A549 (cell line): ENCODE data around the gene CFAP46. TPM values are rescaled to one million over a fixed set of nuclear protein-coding genes. Genes with fewer than 3 reads are reported as not detected.
"Not testable (repeated sequence)": the region's sequence is repeated elsewhere in the genome, so short reads cannot be mapped to it uniquely, and the experiment has no call there.

Experiments used
- ATAC-seq, 2 experiments: fragments of 200-7000 bp in 1 of 2; fragments of >200 bp in 1 of 2; cut with Nextera tagmentation in 1 of 2; cut with Tn5 transposase in 1 of 2; 3 replicates each; pipeline versions ENCODE4 v1.8.0 to v1.9.1; 2018 to 2020; ENCODE audit warnings: mild to moderate bottlenecking in 1 of 2, moderate library complexity in 1 of 2
- CTCF ChIA-PET: fragments of 300-600 bp; sonication (Branson Sonifier 250); formaldehyde crosslinking; extraction: SDS; loops from one replicate; lab custom pipeline; 2021; ENCODE audit warnings: antibody characterized with exemption, inconsistent platforms; lab: Yijun Ruan, JAX
- POLR2A ChIA-PET: fragments of 350-600 bp; formaldehyde crosslinking; extraction: SDS; loops from one replicate; lab custom pipeline; 2021; ENCODE audit warnings: antibody characterized with exemption, inconsistent platforms; lab: Yijun Ruan, JAX
- DNase-seq, 2 experiments: peaks; one replicate each; pipeline versions ENCODE4 v3.0.0 to v3.0.0-alpha.2; 2011 to 2016; ENCODE audit warnings: low read depth in 1 of 2, low spot score in 1 of 2
- FAIRE-seq: peaks from 2 replicates; lab custom pipeline; 2011; peaks lifted over from hg19 to GRCh38; lab: Jason Lieb, UNC
- H3K27ac ChIP-seq, 2 experiments: fragments of >200 bp; sonication (Bioruptor Twin); formaldehyde crosslinking; 3 replicates each; pipeline ENCODE4 v1.5.1; 2016 to 2017
- H3K4me1 ChIP-seq: fragments of >200 bp; sonication (Bioruptor Twin); formaldehyde crosslinking; 3 replicates; pipeline ENCODE4 v1.6.1; 2016
- H3K4me2 ChIP-seq: fragments of >200 bp; sonication (Bioruptor Twin); formaldehyde crosslinking; 3 replicates; pipeline ENCODE4 v1.6.1; 2016
- H3K4me3 ChIP-seq: fragments of >200 bp; sonication (Bioruptor Twin); formaldehyde crosslinking; 3 replicates; pipeline ENCODE4 v1.5.1; 2016
- H3K9me3 ChIP-seq: fragments of >200 bp; sonication (Bioruptor Twin); formaldehyde crosslinking; 3 replicates; pipeline ENCODE4 v1.6.1; 2016
- CBX2 ChIP-seq: fragments of 200-600 bp; sonication (generic); IDR thresholded peaks from 2 replicates; pipeline ENCODE4 v1.6.1; 2016; ENCODE audit warnings: low read depth, mild to moderate bottlenecking, borderline replicate concordance
- CBX8 ChIP-seq: fragments of 200-600 bp; sonication (generic); IDR thresholded peaks from 2 replicates; pipeline ENCODE4 v1.6.1; 2016
- CEBPB ChIP-seq, 2 experiments: fragments of >200 bp in 1 of 2; sonication (Bioruptor Twin) in 1 of 2; formaldehyde crosslinking in 1 of 2; IDR thresholded peaks; 2 replicates each; pipeline ENCODE4 v1.6.1; 2012 to 2016
- CHD4 ChIP-seq: fragments of 200-600 bp; sonication (generic); IDR thresholded peaks from 2 replicates; pipeline ENCODE4 v1.6.1; 2016; ENCODE audit warnings: antibody characterized with exemption, mild to moderate bottlenecking, borderline replicate concordance
- EP300 ChIP-seq, 2 experiments: fragments of >200 bp; sonication (Bioruptor Twin); formaldehyde crosslinking; IDR thresholded peaks; 2 replicates in 1 of 2; 3 replicates in 1 of 2; pipeline ENCODE4 v1.6.1; 2016 to 2017
- ESRRA ChIP-seq: fragments of 150-350 bp; IDR thresholded peaks from 2 replicates; pipeline ENCODE4 v1.6.1; 2014; ENCODE audit warnings: mild to moderate bottlenecking, low read length, borderline replicate concordance
- HOXB13 ChIP-seq: fragments of 250-450 bp; sonication (Bioruptor Pico); IDR thresholded peaks from 2 replicates; pipeline ENCODE4 v1.5.0; 2020; ENCODE audit warnings: low read depth, mild to moderate bottlenecking, moderate library complexity
- JUN ChIP-seq, 2 experiments: fragments of >200 bp; sonication (Bioruptor Twin); formaldehyde crosslinking; IDR thresholded peaks; 2 replicates in 1 of 2; 3 replicates in 1 of 2; pipeline ENCODE4 v1.6.1; 2016 to 2017
- JUNB ChIP-seq: fragments of >200 bp; sonication (Bioruptor Twin); formaldehyde crosslinking; IDR thresholded peaks from 2 replicates; pipeline ENCODE4 v1.6.1; 2016
- NPAS2 ChIP-seq: fragments of 250-450 bp; sonication (Bioruptor Pico); IDR thresholded peaks from 2 replicates; pipeline ENCODE4 v1.8.0; 2022; ENCODE audit warnings: mild to moderate bottlenecking, moderate library complexity, borderline replicate concordance
- PBX3 ChIP-seq: IDR thresholded peaks from 2 replicates; pipeline ENCODE4 v1.6.1; 2012
- PHF8 ChIP-seq: fragments of 200-600 bp; sonication (generic); IDR thresholded peaks from 2 replicates; pipeline ENCODE4 v1.6.1; 2016; ENCODE audit warnings: low read depth, mild to moderate bottlenecking, antibody characterized with exemption, moderate library complexity, borderline replicate concordance
- POLR2AphosphoS2 ChIP-seq: conservative IDR thresholded peaks from 2 replicates; pipeline ENCODE4 v1.6.1; 2012; ENCODE audit warnings: low read length, improper control_type of control experiment, inconsistent platforms
- RFX5 ChIP-seq: fragments of 450-650 bp; IDR thresholded peaks from 2 replicates; pipeline ENCODE4 v1.7.1; 2014; ENCODE audit warnings: antibody characterized with exemption, mild to moderate bottlenecking, moderate library complexity
- RNF2 ChIP-seq: fragments of 200-600 bp; sonication (generic); IDR thresholded peaks from 2 replicates; pipeline ENCODE4 v1.6.1; 2016; ENCODE audit warnings: low read depth, mild to moderate bottlenecking, antibody characterized with exemption, moderate library complexity, borderline replicate concordance
- SMC3 ChIP-seq: fragments of >200 bp; sonication (Bioruptor Twin); formaldehyde crosslinking; IDR thresholded peaks from 3 replicates; pipeline ENCODE4 v1.6.1; 2018; ENCODE audit warnings: inconsistent platforms
- TFCP2L1 ChIP-seq: fragments of 250-450 bp; sonication (Bioruptor Pico); IDR thresholded peaks from 2 replicates; pipeline ENCODE4 v1.5.0; 2021; ENCODE audit warnings: mild to moderate bottlenecking
- ZC3H11A ChIP-seq: fragments of 450-650 bp; IDR thresholded peaks from 2 replicates; pipeline ENCODE4 v1.6.1; 2014; ENCODE audit warnings: antibody characterized with exemption, mild to moderate bottlenecking
- ZSCAN20 ChIP-seq: fragments of 250-450 bp; sonication (Bioruptor Pico); IDR thresholded peaks from 2 replicates; pipeline ENCODE4 v1.8.0; 2022; ENCODE audit warnings: mild to moderate bottlenecking, moderate library complexity
- WGBS: methylation state at CpG from one replicate; pipeline ENCODE4 v1.1.6; 2017; ENCODE audit errors: missing lambda C conversion rate; 5-methylcytosine and 5-hydroxymethylcytosine counted together
- polyA plus RNA-seq, 4 experiments: library from polyadenylated mRNA; depleted of rRNA in 3 of 4; stranded (reverse); fragments of >200 nt; fragmentation: RNase III in 1 of 4; extraction: RNeasy Plus Mini Kit Qiagen cat#74134 plus additional on column Dnase treatment in 1 of 4; gene quantifications; 2 replicates in 3 of 4; 3 replicates in 1 of 4; pipeline ENCODE4 v1.2.3, GENCODE V29; 2011 to 2017
- TF ChIP-seq, protein P1 (sequence below): fragments of 250-450 bp; sonication (Bioruptor Pico); IDR thresholded peaks from 2 replicates; pipeline ENCODE4 v1.5.0; 2021; ENCODE audit warnings: mild to moderate bottlenecking, moderate library complexity, borderline replicate concordance
- TF ChIP-seq, protein P2 (sequence below): fragments of 450-650 bp; IDR thresholded peaks from 2 replicates; pipeline ENCODE4 v1.6.1; 2014; ENCODE audit warnings: antibody characterized with exemption

Gene CFAP46
- polyA plus RNA-seq, 2 of the 4 experiments (the other 2 are of a cell fraction) = 0.88 to 1.8 TPM

GRCh38 chr10:132957131-132957530 lies 14.8 kb upstream of the CFAP46 start:
- TF ChIP-seq PBX3 (no peak), POLR2AphosphoS2 (no peak), SMC3 (no peak), JUN (IDR thresholded peaks at IDR 0.05) (no peak), CHD4 (no peak), RFX5 (no peak), PHF8 (no peak), RNF2 (no peak), CEBPB (IDR thresholded peaks at IDR 0.05) (no peak), EP300 (IDR thresholded peaks at IDR 0.05) (no peak)
- TF ChIP-seq, protein P1, sequence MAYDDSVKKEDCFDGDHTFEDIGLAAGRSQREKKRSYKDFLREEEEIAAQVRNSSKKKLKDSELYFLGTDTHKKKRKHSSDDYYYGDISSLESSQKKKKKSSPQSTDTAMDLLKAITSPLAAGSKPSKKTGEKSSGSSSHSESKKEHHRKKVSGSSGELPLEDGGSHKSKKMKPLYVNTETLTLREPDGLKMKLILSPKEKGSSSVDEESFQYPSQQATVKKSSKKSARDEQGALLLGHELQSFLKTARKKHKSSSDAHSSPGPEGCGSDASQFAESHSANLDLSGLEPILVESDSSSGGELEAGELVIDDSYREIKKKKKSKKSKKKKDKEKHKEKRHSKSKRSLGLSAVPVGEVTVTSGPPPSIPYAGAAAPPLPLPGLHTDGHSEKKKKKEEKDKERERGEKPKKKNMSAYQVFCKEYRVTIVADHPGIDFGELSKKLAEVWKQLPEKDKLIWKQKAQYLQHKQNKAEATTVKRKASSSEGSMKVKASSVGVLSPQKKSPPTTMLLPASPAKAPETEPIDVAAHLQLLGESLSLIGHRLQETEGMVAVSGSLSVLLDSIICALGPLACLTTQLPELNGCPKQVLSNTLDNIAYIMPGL (CRISPR knock-in tag) = no peak
- H3K9me3 ChIP-seq = no peaks in the 10 kb centered on the region
- no peak for DNase-seq
- ATAC-seq = no peak
- no peak for FAIRE-seq
- WGBS = 72% methylated on average over 8 of the region's 10 CpGs
- no peak overlapping the region for H3K4me2 ChIP-seq
- H3K4me3 ChIP-seq = no peak overlapping the region
- CTCF ChIA-PET = interaction anchor here (0.9 to 1.5 kb wide), 2 partner anchors 12 to 14 kb away, joined by 3 to 4 read pairs; no protein-coding TSS in a partner anchor
- POLR2A ChIA-PET = no interaction called here
- no peaks in the 10 kb centered on the region for H3K4me1 ChIP-seq
- no peak overlapping the region for H3K27ac ChIP-seq

DNA sequence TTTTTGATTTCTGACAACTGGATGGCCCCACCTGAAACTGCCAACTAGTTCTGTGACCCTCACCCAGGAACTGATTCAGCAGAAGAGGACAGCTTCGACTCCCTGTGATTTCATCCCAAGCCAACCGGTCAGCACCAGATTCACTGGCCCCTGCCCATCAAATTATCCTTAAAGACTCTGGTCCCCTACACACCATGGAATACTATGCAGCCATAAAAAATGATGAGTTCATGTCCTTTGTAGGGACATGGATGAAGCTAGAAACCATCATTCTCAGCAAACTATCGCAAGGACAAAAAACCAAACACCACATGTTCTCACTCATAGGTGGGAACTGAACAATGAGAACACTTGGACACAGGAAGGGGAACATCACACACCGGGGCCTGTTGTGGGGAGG lies 13.9 kb upstream of the CFAP46 start:
- H3K9me3 ChIP-seq, POLR2A ChIA-PET, H3K27ac ChIP-seq, H3K4me2 ChIP-seq, DNase-seq, ATAC-seq, H3K4me3 ChIP-seq, H3K4me1 ChIP-seq, FAIRE-seq: not testable (repeated sequence)
- CTCF ChIA-PET = interaction anchor here (1.0 to 1.5 kb wide), 2 partner anchors 11 to 15 kb away, joined by 3 to 4 read pairs; no protein-coding TSS in a partner anchor
- WGBS = 24% methylated on average over 4 of the region's 4 CpGs

DNA sequence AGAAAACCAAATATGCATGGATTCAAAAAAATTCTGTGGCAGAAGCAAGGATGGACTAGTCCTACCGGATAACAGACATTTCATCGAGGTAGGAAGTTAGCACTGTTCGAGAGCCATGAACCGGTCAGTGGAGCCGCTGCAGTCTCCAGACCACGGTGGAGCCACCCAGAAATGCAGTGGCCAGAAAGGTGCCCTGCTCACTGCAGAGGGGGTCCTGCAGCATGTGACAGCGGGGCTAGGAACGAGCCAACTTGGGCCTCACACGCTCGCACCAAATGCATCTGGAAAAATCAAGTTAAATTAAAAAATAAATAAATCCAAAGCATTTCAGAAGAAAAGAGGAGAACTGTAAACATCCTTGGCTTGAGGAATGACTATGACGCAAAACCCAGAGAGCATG lies 13.1 kb upstream of the CFAP46 start:
- H3K4me3 ChIP-seq = no peak overlapping the region
- no peak for FAIRE-seq
- no peaks in the 10 kb centered on the region for H3K4me1 ChIP-seq
- ChIA-PET POLR2A (no interaction called here), CTCF (interaction anchor here (1.0 kb wide), 1 partner anchor 11 kb away, joined by 3 read pairs; no protein-coding TSS in a partner anchor)
- H3K4me2 ChIP-seq = no peak overlapping the region
- no peak for TF ChIP-seq ZSCAN20 (CRISPR knock-in tag)
- TF ChIP-seq TFCP2L1 (CRISPR knock-in tag) = no peak
- TF ChIP-seq CBX8 = no peak
- TF ChIP-seq RNF2 = no peak
- TF ChIP-seq EP300 (IDR thresholded peaks at IDR 0.05) = no peak
- TF ChIP-seq, protein P1 (CRISPR knock-in tag) = no peak
- TF ChIP-seq HOXB13 (CRISPR knock-in tag) = no peak
- TF ChIP-seq, protein P2, sequence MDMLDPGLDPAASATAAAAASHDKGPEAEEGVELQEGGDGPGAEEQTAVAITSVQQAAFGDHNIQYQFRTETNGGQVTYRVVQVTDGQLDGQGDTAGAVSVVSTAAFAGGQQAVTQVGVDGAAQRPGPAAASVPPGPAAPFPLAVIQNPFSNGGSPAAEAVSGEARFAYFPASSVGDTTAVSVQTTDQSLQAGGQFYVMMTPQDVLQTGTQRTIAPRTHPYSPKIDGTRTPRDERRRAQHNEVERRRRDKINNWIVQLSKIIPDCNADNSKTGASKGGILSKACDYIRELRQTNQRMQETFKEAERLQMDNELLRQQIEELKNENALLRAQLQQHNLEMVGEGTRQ = no peak
- no peak for TF ChIP-seq ZC3H11A
- TF ChIP-seq PBX3 = no peak
- TF ChIP-seq NPAS2 (CRISPR knock-in tag) = no peak
- no peak for TF ChIP-seq CBX2
- TF ChIP-seq JUNB = no peak
- TF ChIP-seq ESRRA = no peak
- TF ChIP-seq POLR2AphosphoS2 = no peak
- DNase-seq = no peak
- H3K27ac ChIP-seq = no peak overlapping the region
- no peaks in the 10 kb centered on the region for H3K9me3 ChIP-seq
- WGBS = 76% methylated on average over 11 of the region's 11 CpGs
- ATAC-seq = no peak
